ENCODE measurements around the gene SIAH1.
"Not testable (repeated sequence)": the region's sequence is repeated elsewhere in the genome, so short reads cannot be mapped to it uniquely, and the experiment has no call there.

The SIAH1 gene

DNA sequence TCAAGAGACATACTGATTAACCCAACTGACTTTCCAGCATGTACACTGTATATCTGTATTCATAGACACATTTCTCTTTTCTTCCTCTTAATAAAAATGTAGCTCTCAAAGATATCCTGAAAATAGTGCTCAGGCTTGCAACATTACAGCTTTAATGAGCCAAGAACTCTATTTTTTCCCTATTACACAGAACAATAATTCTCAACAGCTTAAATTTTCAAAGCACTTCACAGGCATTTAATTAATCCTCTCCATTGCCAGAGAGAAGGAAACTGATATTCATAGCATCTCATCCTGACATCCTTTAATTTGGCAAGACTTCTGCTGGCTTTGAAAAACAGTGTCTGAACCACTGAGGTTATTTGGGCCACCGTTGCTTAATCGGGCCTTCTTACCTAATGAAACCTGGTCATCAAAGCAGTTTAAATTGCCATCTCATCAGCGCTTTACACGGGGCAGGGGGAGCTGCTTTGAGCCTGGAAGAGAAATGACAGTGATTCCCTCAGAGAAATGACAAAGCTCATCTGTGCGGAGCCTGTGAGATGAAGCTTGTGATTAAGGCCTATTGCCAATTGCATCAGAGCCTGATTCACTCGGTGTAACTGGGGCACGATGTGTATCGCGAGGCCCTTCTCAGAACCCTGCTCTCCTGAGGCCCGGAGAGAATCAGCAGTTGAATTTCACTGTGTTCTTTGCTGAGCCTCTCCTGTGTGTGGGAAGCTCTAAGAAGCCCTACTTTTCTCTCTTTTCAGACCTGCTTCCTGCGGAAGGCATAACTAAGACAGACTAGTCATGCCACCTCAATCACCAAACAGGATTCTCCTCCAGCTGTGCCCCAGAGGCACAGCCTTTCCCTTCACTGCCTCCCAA lies 8.5 kb upstream of the SIAH1 start:
- DNase-seq (ENCODE audit: low read depth), result no peak

DNA sequence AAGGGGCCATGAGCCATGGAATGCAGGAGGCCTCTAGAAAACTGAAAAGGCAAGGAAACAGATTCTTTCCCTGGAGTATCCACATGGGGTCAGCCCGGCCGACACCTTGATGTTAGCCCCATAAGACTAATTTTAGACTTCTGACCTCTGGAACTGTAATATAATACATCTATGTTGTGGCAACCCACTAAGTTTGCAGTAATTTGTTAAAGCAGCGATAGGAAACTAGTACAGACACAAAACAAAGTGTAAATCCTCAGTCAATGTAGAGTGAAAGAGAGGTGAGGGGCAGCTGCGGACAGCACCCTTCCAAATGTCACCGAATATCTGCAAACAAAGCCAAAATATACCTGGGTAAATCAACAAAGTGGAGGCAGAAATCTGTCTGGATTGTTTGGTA lies 7.2 kb upstream of the SIAH1 start:
- DNase-seq (ENCODE audit: low read depth), result no peak

DNA sequence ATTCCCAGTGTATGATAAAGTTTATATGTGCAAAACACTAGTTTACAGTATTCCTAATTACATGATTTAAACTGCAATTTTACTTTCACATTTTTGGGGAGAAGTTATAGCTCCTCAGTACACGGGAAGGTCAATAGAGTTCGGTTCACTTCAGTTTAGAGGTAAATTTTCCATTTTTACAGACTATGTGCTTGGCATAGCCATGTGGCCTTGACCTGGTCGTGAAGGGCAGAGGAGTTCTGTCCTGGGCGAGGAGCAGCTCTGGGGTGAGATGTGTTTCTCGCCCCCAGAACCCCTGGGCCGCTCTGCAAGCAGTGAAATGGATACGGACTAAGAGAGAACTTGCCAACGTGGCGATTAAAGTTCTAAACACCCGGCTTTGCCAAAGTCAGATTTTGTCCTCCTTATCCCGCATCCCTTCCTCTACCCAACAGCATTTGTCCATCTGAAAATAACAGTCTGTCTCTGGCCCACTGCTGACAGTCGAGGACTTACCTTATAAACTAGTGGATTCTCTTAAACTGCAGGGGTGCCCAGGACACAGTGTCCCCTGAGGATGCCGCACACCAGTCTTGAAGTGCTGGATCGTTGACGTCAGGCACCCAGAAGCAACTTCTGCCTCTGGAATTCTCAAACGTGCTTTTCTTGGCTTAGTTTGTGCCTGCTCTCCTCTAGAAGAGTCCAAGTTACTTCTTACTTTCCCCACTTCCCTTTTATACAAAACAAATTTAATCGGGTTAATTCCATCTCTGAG lies 1.5 kb upstream of the SIAH1 start:
- DNase-seq (ENCODE audit: low read depth), result no peak

- peak; percentile 21 for DNase-seq (ENCODE audit: low read depth)
These were observed 527 bp downstream of the SIAH1 start for GRCh38 chr16:48384520-48385252.

GRCh38 chr16:48383877-48384519 lies 1.2 kb downstream of the SIAH1 start:
- no peak for DNase-seq (ENCODE audit: low read depth)

GRCh38 chr16:48383009-48383876 lies 2.0 kb downstream of the SIAH1 start:
- no peak for DNase-seq (ENCODE audit: low read depth)

- no peak for DNase-seq (ENCODE audit: low read depth)
These were observed 3.1 kb downstream of the SIAH1 start for GRCh38 chr16:48382131-48382530.

DNA sequence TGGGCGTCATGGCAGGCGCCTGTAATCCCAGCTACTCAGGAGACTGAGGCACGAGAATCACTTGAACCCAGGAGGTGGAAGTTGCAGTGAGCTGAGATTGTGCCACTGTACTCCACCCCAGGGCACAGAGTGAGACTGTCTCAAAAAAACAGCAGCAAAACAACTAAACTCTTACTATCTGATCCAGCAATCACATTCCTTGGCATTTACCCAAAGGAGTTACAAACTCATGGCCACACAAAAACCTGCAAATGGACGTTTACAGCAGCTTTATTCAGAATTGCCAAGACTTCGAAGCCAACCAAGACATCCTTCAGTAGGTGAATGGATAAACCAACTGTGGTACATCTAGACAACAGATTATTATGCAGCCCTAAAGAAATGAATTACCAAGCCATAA lies 4.0 kb downstream of the SIAH1 start:
- no peak for DNase-seq (ENCODE audit: low read depth)

DNA sequence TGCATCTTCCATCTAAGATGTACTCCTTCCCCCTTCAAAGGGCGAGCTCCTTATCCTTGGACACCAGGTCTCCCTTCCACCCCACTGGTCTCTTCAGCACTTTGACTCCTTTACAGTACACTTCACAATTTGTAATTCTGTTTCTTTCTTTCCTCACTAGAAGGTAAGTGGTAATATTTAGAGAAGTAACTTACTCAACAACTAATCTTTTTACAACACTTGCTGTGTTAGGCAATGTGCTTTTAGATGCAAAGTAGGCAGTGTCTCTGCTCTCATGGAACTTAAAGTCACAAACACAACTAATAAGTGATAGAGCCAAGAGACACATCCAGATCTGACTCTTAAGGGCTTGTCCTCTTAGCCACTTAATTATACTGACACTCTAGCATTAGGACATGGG lies 6.4 kb downstream of the SIAH1 start:
- DNase-seq (ENCODE audit: low read depth), result no peak

GRCh38 chr16:48378276-48378675 lies 6.9 kb downstream of the SIAH1 start:
- no peak for DNase-seq (ENCODE audit: low read depth)

DNA sequence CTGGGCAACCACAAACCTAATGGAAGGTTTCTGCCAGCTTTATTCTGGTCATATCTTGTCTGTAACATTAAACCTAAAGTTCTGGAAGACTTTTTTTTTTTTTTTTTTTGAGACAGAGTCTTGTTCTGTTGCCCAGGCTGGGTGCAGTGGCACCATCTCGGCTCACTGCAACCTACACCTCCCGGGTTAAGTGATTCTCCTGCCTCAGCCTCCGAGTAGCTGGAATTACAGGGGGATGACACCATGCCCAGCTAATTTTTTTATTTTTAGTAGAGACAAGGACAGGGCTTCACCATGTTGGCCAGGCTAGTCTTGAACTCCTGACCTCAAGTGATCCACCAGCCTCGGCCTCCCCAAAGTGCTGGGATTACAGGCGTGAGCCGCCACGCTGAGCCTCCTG lies 7.9 kb downstream of the SIAH1 start:
- not testable (repeated sequence) for DNase-seq (ENCODE audit: low read depth)

GRCh38 chr16:48374255-48374654 lies 11.0 kb downstream of the SIAH1 start:
- DNase-seq (ENCODE audit: low read depth), result no peak

- DNase-seq (ENCODE audit: low read depth), result no peak
These were observed 11.8 kb downstream of the SIAH1 start for GRCh38 chr16:48373258-48374029.

GRCh38 chr16:48372744-48373143 lies 12.5 kb downstream of the SIAH1 start:
- no peak for DNase-seq (ENCODE audit: low read depth)

DNA sequence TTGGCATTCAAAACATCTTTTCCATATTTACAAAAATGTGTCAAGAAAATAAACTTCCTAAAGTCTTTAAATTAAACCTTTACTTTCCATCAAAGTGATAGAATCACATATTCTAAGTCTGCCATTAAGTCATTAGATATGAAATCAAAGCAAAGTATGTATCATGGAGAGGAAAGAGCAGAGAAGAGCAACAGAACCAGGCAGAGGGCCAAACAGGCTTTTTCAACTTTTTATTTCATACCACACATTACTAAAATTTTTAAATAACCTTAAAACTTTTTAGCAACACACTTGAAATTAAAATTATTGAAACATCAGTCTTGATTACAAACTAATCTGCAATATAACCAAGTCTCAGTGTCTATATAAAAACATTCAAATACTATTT lies 13.8 kb downstream of the SIAH1 start:
- no peak for DNase-seq (ENCODE audit: low read depth)

DNA sequence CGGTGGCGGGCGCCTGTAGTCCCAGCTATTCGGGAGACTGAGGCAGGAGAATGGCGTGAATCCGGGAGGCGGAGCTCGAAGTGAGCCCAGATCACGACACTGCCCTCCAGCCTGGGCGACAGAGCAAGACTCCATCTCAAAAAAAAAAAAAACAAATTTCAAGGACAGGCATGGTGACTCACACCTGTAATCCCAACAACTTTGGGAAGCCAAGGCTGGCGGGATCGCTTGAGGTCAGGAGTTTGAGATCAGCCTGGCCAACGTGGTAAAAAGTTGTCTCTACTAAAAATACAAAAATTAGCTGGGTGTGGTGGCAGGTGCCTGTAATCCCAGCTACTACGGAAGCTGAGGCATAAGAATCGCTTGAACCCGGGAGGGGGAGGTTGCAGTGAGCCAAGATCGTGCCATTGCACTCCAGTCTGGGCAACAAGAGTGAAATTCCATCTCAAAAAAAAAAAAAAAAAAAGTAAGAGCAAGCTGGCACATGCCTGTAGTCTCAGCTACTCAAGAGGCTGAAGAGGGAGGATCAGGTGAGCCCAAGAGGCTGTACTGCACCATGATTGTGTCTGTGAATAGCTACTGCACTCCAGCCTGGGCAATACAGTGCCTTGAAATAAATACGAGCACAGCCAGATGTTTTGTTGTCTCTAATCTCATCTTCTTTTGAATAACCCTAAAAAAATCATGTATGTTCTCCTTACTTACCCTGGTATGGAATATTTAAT lies 14.4 kb downstream of the SIAH1 start:
- not testable (repeated sequence) for DNase-seq (ENCODE audit: low read depth)

DNA sequence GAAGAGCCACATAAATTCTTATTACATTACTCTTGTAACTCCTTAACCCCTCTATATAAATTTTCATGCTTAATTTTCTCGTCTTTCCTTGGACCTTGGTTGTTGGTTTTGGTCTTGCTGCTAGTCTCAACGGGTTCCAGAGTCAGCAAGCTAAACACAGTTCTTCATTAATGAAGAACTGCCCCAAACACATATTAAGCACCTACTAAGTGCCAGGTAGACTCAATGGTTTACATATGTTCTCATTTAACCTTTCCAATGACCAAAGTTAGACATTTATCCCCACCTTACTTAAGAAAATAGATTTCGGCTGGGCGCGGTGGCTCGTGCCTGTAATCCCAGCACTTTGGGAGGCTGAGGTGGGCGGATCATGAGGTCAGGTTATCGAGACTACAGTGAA lies 15.0 kb downstream of the SIAH1 start:
- no peak for DNase-seq (ENCODE audit: low read depth)

DNA sequence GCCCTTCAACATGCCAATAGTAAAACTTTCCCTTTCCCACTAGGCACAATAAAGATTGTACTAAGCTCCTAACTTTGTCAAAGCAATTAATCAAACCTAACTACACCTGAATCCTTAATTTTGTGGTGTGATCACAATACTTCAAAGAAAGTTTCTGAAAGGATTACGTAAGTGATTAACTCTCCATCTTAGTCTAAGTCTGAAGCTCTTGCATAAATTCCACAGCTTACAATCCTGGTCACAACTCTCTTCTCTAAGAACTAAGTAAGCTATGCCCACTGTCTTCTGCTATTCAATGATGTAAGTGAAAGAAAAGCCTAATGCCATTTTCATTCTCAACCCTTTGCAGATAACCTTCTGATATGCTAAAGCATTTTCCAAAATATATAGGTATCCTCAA lies 15.4 kb downstream of the SIAH1 start:
- DNase-seq (ENCODE audit: low read depth), result no peak

DNA sequence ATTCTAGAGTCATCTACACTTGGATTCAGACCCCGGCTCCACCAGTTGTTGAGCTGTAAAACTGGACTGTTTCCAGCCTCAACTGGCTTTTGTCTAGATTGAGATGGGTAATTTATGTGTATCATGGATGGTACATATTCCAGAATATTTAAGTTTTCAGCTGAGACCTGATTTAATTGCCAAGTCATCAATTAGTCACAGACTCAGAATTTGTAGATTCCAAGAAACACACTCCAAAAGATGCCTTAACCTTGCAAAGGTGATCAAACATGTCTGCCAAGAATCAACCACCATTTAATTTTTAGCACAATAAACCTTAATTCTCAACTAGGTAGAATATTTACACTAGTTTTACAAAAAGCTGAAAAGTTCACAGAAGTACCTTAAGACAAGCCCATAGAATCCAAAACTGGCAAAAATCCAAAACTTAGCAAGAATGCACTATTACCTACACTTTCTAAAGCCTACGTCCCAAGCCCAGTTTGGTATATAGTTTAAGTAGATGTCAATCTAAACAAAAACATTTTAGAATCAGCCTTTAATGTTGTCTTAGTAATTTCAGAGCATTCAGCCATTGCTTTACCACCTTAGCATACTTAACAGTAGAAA lies 17.7 kb downstream of the SIAH1 start:
- DNase-seq (ENCODE audit: low read depth), result no peak
